Panc1 (cell line): ENCODE measurements around the gene KCTD15.

ENCODE experiments used
- REST ChIP-seq, 2 experiments: IDR thresholded peaks; 2 replicates each; pipeline ENCODE4 v1.6.1; 2011 to 2012; ENCODE audit warnings: low read depth in 2 of 2, control low read depth in 1 of 2, low read length in 1 of 2, mild to moderate bottlenecking in 1 of 2, moderate library complexity in 1 of 2; ENCODE audit not compliant: insufficient read depth in 1 of 2
- TF ChIP-seq, protein P1 (sequence below): fragments of 450-650 bp; IDR thresholded peaks from 2 replicates; pipeline ENCODE4 v1.5.1; 2017; ENCODE audit warnings: mild to moderate bottlenecking

GRCh38 chr19:33804021-33804799 is 7.5 kb downstream of the KCTD15 start:
- TF ChIP-seq, protein P1, sequence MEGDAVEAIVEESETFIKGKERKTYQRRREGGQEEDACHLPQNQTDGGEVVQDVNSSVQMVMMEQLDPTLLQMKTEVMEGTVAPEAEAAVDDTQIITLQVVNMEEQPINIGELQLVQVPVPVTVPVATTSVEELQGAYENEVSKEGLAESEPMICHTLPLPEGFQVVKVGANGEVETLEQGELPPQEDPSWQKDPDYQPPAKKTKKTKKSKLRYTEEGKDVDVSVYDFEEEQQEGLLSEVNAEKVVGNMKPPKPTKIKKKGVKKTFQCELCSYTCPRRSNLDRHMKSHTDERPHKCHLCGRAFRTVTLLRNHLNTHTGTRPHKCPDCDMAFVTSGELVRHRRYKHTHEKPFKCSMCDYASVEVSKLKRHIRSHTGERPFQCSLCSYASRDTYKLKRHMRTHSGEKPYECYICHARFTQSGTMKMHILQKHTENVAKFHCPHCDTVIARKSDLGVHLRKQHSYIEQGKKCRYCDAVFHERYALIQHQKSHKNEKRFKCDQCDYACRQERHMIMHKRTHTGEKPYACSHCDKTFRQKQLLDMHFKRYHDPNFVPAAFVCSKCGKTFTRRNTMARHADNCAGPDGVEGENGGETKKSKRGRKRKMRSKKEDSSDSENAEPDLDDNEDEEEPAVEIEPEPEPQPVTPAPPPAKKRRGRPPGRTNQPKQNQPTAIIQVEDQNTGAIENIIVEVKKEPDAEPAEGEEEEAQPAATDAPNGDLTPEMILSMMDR = no peak
- TF ChIP-seq REST (IDR thresholded peaks at IDR 0.05; ENCODE audit: insufficient read depth in 1 of 2, low read depth in 2 of 2, low read length in 1 of 2) = no peak
